ENCODE measurements around the gene TPH2.

TPH2 gene

DNA sequence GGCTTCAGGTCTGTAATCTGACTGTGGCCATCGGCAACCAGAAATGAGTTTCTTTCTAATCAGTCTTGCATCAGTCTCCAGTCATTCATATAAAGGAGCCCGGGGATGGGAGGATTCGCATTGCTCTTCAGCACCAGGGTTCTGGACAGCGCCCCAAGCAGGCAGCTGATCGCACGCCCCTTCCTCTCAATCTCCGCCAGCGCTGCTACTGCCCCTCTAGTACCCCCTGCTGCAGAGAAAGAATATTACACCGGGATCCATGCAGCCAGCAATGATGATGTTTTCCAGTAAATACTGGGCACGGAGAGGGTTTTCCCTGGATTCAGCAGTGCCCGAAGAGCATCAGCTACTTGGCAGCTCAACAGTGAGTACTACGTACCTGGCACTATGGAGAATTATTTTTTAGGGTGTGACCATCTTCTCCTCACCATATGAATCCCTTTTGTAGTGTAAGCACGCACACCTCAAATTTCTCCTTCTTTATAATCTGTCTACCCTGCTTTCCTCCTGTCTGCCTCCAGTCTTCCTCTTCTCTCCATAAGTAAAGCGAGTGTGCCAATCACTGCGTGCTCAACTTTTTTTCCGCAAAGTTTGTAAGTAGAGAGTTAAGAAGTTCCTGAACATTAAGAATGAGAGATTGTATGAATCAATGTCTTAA is at the start of gene TPH2:
Gene TPH2 (plus strand): TSS at position 118 of the 658 bp plus-strand sequence. CDS start 142 bp downstream, at position 260.
- peak; percentile 12 for DNase-seq

DNA sequence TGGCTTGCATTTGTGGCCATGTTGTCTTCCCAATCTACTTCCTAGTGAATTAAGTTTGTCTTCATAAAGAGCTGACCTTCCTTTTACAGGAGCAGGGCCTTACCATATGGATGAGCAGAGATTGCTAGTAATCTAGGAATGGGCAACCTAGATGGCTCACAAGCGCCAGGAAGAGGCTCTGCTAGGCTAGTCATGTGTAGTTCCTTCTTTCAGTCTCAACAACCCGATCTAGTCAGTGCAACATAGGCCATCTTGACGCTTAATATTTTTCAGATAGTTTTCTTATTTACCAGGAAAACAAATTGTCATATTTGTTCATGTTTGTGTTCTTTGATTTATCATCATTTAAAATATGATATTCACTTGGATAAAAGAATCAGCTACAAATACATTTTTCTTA is 48.2 kb upstream of the TPH2 start:
- DNase-seq = no peak

DNA sequence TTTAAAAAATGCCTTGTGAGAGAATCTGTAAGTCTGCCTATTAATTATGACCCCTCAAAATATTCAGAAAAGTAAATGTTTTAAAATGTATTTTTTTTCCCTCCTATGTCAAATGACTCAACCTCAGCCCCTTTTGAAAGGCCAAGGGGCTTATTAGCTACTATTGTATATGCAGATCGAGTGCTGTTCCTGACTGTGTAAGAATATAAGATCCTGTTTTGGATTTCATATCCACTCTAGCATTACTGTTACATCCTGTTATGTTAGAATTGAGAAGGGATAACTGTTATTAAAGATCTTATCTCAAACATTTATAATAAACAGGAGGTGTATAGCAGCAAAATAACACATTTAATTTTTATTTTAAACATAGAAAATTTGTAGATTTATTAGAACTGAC is 46.6 kb upstream of the TPH2 start:
- DNase-seq = no peak

DNA sequence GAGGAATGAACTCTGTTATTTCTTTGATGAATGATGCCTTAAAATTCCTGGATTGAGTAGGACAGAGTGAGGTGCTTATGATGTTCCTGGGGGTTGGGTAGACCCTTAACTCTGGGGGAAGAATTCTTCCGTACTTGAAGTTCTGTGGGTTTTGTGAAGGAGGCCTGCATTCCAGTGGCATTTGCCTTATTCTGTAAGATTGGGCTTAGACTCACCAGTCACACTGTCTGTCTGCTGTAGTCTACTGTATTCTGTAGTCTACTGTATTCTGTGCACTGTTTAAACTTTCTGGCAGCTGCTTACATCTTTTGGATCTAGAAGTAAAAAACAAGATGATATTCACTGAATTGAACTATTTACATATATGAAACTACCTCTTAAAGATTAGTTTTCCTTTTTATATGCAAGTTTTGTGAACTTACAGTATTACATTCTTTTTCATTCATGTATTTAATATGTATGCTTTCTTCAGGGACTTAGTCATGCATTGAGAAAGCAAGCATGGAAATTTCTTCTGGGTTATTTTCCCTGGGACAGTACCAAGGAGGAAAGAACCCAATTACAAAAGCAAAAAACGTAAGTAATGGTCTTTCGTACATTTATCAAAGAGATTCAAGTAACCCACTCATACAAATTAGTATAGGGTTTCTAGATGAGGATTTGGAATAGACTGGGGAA is 42.3 kb upstream of the TPH2 start:
- DNase-seq = no peak

DNA sequence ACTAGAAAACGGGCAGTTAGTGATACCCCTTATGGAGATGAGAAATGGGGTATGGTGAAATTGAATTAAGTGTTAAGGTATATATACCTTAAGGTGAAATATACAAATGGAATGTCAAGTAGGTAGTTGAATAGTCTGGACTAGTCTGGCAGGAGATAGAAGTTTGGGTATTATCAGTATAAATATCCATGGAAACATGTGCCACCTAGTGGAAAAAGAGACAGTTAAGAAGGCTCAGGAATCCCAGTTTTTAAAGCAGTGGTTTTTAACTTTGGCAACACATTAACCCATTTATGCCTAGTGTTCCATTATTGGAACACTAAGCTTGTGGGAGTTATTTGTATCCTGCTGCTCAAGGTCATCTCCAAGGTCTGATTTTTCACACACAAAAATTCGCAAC is 38.6 kb upstream of the TPH2 start:
- DNase-seq = no peak

DNA sequence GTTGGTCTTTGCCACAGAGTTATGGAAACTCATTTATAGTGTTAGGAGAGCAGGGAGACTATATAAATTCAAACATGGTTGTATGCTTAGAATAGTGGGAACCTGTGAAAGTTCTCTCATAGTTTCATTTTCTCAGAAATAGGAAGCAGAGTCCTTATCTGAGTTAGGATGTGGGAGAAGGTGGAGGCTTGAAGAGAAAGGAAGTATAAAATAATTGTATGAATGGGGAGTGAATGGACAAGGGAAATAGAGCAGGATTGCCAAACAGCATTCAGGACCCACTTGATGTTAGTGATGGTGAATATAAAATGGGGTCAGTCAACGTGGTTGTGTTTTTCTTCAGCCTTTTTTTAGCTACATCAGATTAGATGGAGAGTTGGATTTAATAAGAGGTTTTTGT is 34.0 kb upstream of the TPH2 start:
- DNase-seq = no peak

DNA sequence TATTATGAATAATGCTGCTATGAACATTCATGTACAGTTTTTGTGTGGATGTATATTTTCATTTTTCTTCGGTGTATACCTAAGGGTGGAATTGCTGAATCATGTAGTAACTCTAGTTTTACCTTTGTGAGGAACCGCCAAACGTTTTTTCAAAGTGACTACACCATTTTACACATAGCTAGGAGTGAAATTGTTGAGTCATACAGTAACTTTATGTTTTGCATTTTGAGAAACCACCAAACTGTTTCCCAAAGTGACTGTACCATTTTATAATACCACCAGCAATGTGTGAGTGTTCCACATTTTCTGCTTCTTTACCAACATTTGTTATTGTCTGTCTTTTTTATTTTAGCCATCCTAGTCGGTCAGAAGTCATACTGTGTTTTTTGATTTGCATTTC is 3.1 kb upstream of the TPH2 start:
- no peak for DNase-seq

DNA sequence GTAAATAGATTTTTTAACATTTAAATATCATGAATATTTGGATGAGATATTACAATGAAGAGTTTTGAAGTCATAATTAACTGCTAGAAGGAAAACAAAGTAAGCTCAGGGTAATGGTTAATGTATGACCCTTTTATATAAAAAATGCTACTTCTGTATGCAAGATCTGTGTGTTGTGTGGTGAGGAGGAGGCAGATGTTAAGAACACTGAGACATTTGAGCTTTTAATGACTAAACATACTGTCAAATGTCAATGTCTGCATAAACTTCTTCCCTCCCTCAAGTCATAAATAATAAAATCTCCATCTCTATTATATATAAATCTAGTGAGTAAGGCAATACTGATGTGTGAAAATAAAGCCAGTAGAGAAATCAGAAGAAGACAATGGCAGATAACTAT is 1.4 kb downstream of the TPH2 start:
- no peak for DNase-seq

DNA sequence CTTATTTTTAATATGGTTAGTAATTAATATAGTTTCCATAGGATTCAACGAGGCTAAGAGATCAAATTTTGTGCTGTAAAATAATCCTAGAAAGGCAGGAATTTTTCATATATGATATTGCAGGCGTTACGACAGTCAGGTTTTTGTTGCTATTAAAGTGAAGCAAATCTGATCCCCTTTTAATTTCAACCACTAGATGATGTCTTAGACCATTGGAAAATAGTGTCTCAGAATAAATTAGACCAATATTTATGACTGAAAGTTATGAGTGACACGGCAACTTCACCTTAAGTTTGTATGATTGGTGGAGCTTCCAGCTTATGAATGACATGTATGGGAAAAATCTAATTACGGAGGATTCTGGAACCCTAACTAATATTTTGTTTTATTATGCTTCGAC is 2.5 kb downstream of the TPH2 start:
- no peak for DNase-seq

DNA sequence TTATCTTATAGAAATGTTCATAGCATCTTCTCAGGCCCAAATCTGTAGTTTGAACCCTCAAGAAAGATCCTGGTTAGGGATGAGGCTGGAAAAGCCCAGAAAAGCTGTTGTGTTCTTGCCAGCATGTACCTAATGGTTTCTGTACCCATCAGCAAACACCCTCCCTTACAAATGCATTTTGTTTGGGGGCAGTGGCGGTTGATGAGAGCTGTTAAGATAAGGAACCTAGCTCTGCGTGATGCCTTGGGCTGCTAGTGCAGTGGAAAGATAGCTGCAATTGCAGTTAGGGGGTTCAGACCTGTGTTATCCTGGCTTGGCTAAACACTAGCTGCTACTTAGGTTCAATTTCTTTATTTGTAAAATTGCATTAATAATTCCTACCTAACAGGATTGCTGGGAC is 3.6 kb downstream of the TPH2 start:
- DNase-seq = no peak

DNA sequence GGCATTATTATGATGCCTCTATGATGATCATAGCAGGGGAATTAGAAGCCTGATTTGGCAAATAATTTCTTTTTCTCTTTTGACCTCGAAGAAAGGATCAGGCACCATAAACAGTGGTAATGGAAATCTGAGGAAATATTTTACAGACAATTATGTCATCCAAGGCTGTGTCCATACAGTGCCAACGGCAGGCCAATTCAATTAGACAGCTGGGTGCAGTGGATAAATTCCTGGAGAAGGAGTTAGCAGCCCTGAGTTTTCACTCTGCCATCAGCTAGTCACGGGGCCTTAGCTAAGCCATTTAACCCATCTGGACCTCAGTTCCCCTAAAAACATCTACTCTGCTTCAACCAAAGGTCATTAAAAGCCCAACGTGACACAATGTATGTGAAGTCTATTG is 4.1 kb downstream of the TPH2 start:
- no peak for DNase-seq

DNA sequence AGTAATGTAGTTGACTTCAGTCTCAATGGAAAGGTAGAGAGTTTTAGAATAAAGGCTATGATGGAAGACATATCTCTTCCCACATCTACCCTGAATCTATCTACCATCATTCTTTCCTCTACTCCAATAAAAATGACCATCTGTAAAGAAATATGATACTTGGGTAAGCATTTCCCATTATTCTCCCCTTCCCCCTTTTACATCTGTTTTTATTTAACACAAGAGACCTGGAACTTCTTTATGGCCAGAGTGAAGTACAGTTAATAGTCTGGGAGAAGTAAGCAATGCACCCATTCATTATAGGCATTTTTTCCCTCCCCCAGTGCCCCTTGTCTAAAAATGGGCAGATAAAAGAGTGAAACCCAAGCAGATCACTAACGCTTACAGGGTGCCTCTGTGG is 6.5 kb downstream of the TPH2 start:
- no peak for DNase-seq

DNA sequence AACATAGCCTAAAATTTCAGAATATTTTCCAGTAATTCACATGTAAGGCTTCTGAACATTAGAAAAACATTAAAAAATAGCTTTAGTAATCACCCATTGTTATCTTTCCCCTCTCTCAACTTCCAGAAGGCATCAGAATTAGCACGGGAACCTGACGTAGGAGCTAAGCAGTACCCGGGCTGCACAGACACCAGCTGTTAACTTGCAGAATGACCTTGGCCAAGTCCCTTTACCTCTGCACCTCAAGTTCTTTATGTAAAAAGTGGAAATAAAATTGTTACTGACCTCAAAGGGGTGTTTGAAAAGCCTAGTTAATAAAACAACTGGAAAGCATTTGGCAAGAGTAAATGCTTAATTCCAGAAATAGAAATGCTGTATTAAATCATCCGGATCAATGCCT is 7.2 kb downstream of the TPH2 start:
- no peak for DNase-seq

DNA sequence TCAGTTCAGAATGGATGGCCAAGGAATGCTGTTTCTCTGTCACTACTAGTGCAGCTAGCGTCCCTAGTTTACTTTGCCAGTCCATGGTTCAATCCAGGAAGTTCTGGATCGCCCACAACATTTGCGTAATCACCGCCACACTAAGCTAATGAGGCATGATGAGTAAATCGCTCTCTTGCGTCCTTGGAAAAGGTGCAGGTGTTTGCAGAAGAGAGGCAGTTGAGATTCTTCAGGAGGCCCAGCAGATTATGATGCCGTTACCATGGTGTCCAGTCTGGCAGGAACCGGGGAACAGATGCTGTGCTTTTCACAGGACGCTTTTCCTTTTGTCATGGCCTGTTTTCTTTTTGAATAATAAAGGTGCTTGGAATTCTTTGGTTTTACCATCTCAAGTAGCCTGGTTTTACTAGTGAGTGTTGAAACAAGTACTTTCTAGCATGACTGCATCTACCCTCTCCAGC is 9.0 kb downstream of the TPH2 start:
- no peak for DNase-seq

DNA sequence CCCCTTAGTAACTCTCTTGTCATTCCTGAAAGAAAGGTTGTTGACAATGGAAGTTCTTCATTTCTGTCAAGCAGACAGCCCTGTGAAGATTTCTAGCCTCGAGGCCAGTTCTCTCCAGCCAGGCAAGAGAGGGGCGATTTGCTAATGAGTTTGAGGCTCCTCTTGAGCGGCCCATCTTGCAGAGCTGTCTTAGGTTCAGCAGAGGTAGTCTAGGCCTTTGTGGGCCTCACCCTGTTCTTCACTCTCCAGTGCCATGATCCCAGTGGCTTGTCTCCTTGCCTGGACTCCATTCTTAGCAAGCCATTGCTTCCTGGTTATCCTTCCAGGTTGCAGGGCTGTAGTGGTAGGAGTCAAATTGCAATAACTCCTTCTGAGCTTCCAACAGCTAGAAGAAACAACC is 9.7 kb downstream of the TPH2 start:
- no peak for DNase-seq

DNA sequence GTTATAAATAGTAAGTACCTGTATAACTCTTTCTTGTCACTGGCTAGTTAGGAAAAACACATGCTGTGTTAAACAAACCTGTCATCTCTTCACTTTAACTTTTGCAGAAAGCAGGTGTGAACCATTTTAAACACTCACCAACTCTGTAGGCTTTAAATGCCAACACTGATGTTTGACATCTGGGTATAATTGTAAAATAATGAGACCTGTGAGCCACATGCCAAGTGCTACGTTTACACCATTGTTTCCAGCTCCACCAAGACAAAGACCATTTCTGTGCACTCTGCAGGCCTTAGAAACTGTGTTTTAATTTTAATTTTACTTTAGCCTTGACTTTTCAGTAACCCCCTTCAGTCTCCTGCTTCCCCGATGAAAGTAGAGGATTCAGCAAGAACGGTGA is 11.0 kb downstream of the TPH2 start:
- DNase-seq = no peak

DNA sequence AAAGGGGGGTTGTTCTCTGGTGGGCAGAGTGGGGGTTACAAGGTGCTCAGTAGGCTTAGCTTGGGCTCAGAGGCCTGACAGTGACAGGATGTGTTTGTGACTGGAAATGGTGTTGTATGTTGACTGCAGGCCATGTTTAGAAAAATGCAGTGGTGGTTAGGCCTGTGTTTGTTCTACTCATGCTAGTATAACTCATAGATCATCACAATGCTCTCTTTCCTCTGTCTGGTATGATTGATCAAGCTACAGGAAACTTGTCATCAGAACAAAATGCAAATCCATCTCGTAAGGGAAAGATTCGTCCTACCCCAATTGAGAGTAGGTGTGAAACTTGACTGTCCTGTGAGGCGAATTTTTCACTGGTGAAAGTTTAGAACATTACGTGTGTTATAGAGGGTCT is 11.8 kb downstream of the TPH2 start:
- no peak for DNase-seq

DNA sequence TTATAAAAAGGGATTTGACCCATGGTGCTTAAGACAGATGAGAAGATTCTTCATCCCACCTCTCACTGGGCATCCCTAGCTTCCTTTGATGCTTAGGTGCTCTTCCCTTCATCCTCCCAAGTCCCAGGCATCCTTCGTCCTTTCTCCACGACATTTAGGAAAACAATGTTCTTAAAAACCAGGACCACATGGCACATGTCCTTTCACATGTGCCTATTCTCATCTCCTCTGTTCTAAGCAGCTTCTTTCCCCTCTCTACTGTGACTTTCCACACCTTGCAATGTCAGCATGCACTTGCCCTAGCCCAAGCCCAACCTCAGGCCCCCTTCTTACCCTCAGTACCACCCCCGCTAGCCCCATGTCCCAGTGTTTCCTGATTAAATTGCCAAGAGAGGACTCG is 12.2 kb downstream of the TPH2 start:
- DNase-seq = no peak

DNA sequence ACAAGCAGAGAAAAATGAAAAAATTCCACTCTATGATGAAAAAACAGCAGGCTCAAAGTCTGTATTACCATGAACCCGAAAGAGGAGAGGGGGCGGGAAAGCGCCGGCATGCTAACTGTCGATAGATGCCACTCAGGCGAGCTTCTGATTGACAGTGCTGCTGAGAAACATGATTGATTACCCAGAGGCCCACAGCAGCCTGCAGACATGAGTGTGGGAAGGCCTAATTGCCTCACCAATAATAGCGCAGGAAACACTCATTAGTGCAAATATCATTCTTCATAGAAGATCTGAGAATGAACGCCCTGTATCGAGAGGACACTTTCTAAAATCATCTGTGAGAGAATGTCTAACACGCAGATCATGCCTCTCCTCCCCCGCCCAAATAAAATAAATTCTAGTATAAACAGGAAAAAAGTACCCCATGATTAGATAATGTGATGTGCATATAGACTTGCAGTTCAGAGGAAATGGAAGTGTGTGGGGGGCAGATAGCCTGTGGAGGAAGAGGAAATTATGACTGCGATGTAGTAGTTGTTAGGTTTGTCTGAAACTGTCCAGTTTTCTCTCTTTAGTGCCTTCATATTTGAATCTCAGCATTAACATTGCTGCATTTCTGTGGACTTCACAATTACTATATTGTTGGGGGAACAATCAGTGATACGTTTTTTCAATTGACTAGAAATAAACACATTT is 15.6 kb downstream of the TPH2 start:
- DNase-seq = no peak

DNA sequence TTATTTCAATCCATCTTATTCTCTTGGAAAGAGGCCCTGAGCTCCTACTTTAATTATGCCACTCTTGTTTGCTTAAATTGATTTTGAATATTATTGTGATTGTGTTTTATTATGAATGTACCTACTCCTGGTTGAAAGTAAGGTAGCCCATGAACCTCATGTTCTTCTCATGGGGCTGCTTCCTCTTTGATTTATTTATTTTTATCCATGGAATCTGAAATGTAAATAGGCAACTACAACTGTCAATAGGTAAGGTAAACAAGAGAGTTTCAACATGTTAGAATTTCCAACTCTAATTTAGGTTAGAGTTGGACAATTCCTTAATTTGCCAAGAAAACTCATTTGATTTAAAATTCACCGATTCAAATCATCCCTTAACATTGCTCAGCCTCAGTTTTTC is 16.2 kb downstream of the TPH2 start:
- DNase-seq = no peak

DNA sequence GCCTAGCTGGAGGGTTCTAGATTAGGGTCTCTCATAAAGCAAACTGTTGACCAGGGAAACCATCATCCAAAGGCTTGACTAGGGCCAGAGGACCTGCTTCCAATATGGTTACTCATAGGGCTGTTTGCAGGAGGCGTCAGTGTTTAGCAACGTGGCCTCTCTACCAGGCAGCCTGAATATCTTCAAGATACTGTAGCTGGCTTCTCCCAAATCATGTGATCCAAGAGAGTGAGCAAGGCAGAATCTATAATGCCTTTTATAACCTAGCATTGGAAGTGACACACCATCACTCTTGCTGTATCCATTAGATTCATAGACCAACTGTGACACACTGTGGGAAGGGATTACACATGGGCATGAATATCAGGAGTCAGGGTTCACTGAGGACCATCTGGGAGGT is 17.3 kb downstream of the TPH2 start:
- no peak for DNase-seq

DNA sequence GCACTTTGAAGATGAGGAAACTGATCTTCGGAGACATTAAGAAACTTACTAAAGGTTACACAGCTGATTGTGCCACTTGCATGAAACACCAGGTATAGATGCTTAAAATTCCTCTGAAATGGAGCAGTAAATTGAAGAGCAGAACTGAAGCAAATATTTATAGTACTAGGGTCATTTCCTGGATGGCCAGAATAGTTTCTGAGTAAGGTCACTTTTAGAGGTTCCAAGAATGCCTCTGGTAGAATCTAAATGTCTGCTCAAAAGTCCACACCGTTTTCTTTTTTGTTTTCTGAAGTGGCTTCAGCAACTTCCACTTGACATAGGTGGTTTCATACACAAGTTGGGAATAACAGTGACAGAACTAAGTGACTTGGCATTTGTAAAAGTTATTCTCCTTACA is 19.4 kb downstream of the TPH2 start:
- DNase-seq = no peak

DNA sequence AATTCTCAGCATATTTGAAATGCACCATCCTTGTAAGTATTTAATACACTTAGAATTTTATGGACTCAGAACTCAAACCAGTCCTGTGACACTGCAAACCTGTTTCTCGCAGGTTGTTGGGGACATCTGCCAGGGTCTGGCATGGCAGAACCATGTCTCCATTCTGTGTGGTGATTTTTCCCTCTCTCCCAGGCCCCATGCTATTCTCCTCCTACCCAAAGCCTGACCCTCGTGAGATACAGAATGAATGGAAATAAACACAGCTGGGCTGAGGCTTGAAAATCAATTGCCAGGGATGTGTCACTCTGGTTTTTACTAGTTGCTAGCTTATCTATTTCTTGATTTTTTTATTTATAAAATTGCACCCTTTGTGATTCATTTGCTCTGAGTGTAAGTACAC is 19.8 kb downstream of the TPH2 start:
- DNase-seq = no peak

DNA sequence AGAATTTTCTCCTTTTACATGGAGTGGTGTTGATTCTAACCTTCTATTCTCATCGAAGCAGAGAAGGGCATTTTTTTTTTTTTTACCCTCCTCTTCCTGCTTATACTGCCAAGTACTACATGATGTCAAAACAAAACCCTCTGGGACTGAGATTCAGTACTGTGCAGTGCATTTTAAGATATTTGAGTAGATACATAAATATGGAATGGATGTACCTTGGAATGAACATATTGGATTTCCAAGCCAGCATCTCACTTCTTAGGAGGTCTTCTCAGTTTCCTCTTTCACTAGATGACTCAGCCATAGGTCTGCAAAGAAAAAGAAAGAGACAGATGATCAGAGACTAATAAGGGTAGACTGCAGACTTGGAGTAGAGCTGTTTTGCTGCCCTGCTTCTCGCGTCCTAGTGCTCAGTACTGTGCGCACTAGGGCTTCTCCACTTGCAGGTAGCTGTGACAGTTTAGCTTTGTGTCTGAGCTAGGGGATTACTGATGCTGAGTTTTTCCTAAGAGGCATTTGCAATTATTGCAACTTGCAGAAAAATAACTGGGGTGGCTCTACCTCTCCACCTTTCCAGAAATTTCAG is 20.4 kb downstream of the TPH2 start:
- DNase-seq = no peak

Measured in amniotic stem cell (primary cell).